HL-60 (cell line): ENCODE data around the gene GTPBP6.

Experiments
- CTCF ChIP-seq: IDR thresholded peaks from one replicate; pipeline ENCODE4 v1.5.1; 2011; ENCODE audit warnings: low read length, control low read depth, inconsistent platforms; ENCODE audit not compliant: insufficient read depth
- REST ChIP-seq: IDR thresholded peaks from 2 replicates; pipeline ENCODE4 v1.6.1; 2012; ENCODE audit warnings: low read depth; ENCODE audit not compliant: insufficient replicate concordance

- no peak for TF ChIP-seq CTCF
- no peak for TF ChIP-seq REST
These were observed 35.3 kb downstream of the GTPBP6 start for GRCh38 chrX:283115-283845.
